ENCODE measurements around the gene GCKR.

GRCh38 chr2:27520316-27520715, 23.7 kb downstream of the GCKR start:
- no peak for TF ChIP-seq POLR2A (IDR thresholded peaks at IDR 0.05)
- TF ChIP-seq, protein P1, sequence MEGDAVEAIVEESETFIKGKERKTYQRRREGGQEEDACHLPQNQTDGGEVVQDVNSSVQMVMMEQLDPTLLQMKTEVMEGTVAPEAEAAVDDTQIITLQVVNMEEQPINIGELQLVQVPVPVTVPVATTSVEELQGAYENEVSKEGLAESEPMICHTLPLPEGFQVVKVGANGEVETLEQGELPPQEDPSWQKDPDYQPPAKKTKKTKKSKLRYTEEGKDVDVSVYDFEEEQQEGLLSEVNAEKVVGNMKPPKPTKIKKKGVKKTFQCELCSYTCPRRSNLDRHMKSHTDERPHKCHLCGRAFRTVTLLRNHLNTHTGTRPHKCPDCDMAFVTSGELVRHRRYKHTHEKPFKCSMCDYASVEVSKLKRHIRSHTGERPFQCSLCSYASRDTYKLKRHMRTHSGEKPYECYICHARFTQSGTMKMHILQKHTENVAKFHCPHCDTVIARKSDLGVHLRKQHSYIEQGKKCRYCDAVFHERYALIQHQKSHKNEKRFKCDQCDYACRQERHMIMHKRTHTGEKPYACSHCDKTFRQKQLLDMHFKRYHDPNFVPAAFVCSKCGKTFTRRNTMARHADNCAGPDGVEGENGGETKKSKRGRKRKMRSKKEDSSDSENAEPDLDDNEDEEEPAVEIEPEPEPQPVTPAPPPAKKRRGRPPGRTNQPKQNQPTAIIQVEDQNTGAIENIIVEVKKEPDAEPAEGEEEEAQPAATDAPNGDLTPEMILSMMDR (IDR thresholded peaks at IDR 0.05) = no peak

Data from upper lobe of left lung (tissue), 4 donors.